H1 (cell line): Measurements from ENCODE around the gene FOXF2. TPM values are rescaled to one million over a fixed set of nuclear protein-coding genes. Genes with fewer than 3 reads are reported as not detected.

Source experiments
- CTCF ChIA-PET: fragments of 300-600 bp; sonication (Branson Sonifier 250); formaldehyde crosslinking; loops from one replicate; lab custom pipeline; 2021; ENCODE audit not compliant: partially characterized antibody; lab: Charles Lee
- POLR2A ChIA-PET: fragments of 300-600 bp; sonication (Branson Sonifier 250); formaldehyde crosslinking; loops from one replicate; lab custom pipeline; 2021; ENCODE audit warnings: inconsistent platforms; ENCODE audit not compliant: partially characterized antibody; lab: Charles Lee
- DNase-seq, 2 experiments: peaks; one replicate each; pipeline versions ENCODE4 v3.0.0 to v3.0.0-alpha.2; 2010 to 2022; ENCODE audit warnings: low spot score in 2 of 2, low read depth in 1 of 2, mixed read lengths in 1 of 2
- FAIRE-seq: peaks from 2 replicates; lab custom pipeline; 2011; peaks lifted over from hg19 to GRCh38; lab: Jason Lieb, UNC
- H2AFZ ChIP-seq: 2 replicates; pipeline ENCODE4 v1.8.1; 2012; ENCODE audit warnings: low read length, inconsistent platforms
- H2AK5ac ChIP-seq: 2 replicates; pipeline ENCODE4 v1.6.1; 2013; ENCODE audit warnings: low read depth, low read length
- H2BK120ac ChIP-seq: replicated peaks from 2 replicates; pipeline ENCODE3; 2013; ENCODE audit warnings: low read depth, low read length, inconsistent platforms
- H2BK12ac ChIP-seq: 2 replicates; pipeline ENCODE4 v1.6.1; 2013; ENCODE audit warnings: low read depth, low read length
- H2BK15ac ChIP-seq: 2 replicates; pipeline ENCODE4 v1.6.1; 2013; ENCODE audit warnings: low read length
- H2BK20ac ChIP-seq: 2 replicates; pipeline ENCODE4 v1.6.1; 2013; ENCODE audit warnings: low read length
- H2BK5ac ChIP-seq: 2 replicates; pipeline ENCODE4 v1.6.1; 2013; ENCODE audit warnings: low read depth, low read length
- H3K14ac ChIP-seq: 2 replicates; pipeline ENCODE4 v1.6.1; 2013; ENCODE audit warnings: inconsistent platforms; ENCODE audit not compliant: insufficient read length
- H3K18ac ChIP-seq: 2 replicates; pipeline ENCODE4 v1.6.1; 2013; ENCODE audit warnings: low read length; ENCODE audit errors: extremely low read depth
- H3K23ac ChIP-seq: 2 replicates; pipeline ENCODE4 v1.6.1; 2013; ENCODE audit warnings: inconsistent platforms; ENCODE audit not compliant: insufficient read length
- H3K23me2 ChIP-seq: 2 replicates; pipeline ENCODE4 v1.6.1; 2013; ENCODE audit warnings: low read depth, low read length
- H3K27ac ChIP-seq: 2 replicates; pipeline ENCODE4 v1.6.1; 2011; ENCODE audit warnings: low read depth, low read length, inconsistent platforms
- H3K27me3 ChIP-seq, 4 experiments: replicated peaks in 1 of 4; 1 replicate in 1 of 4; 2 replicates in 3 of 4; pipeline versions ENCODE4 v1.6.1 to v1.8.1; 2011 to 2013; ENCODE audit warnings: low read length in 3 of 4, mild to moderate bottlenecking in 3 of 4, inconsistent platforms in 2 of 4, mixed read lengths in 2 of 4, moderate library complexity in 1 of 4; ENCODE audit not compliant: control insufficient read depth in 3 of 4, insufficient read depth in 3 of 4; ENCODE audit errors: extremely low read depth in 1 of 4
- H3K36me3 ChIP-seq, 4 experiments: 2 replicates each; pipeline versions ENCODE4 v1.6.1 to v1.8.1; 2011 to 2013; ENCODE audit warnings: mild to moderate bottlenecking in 4 of 4, low read length in 3 of 4, moderate library complexity in 2 of 4, control low read depth in 1 of 4, inconsistent platforms in 1 of 4; ENCODE audit not compliant: insufficient read depth in 4 of 4, control insufficient read depth in 2 of 4
- H3K4ac ChIP-seq: replicated peaks from 2 replicates; pipeline ENCODE3; 2013; ENCODE audit warnings: low read length, low read depth, mixed read lengths, inconsistent platforms; ENCODE audit not compliant: insufficient read length
- H3K4me1 ChIP-seq, 4 experiments: replicated peaks in 1 of 4; 1 replicate in 1 of 4; 2 replicates in 3 of 4; pipeline versions ENCODE4 v1.6.1 to v1.8.1; 2011 to 2013; ENCODE audit warnings: low read length in 3 of 4, inconsistent platforms in 2 of 4, mixed read lengths in 1 of 4; ENCODE audit not compliant: insufficient read depth in 4 of 4, control insufficient read depth in 3 of 4
- H3K4me2 ChIP-seq, 2 experiments: 2 replicates each; pipeline versions ENCODE4 v1.6.1 to v1.8.1; 2011 to 2013; ENCODE audit warnings: low read depth in 2 of 2, low read length in 2 of 2, control low read depth in 1 of 2, inconsistent platforms in 1 of 2, mild to moderate bottlenecking in 1 of 2; ENCODE audit not compliant: insufficient read depth in 1 of 2
- H3K4me3 ChIP-seq, 4 experiments: fragments of 200-600, 300-600 bp in 1 of 4; sonication (generic), shearing (Covaris generic), sonication (Bioruptor Twin) in 1 of 4; 2 replicates each; pipeline versions ENCODE4 v1.5.1 to v1.8.1; 2011 to 2016; ENCODE audit warnings: low read length in 4 of 4, low read depth in 3 of 4, control low read depth in 2 of 4, inconsistent platforms in 2 of 4, mild to moderate bottlenecking in 2 of 4, mixed read lengths in 1 of 4, moderate library complexity in 1 of 4; ENCODE audit not compliant: insufficient read depth in 2 of 4; ENCODE audit errors: extremely low read depth in 1 of 4
- H3K56ac ChIP-seq: replicated peaks from 2 replicates; pipeline ENCODE3; 2013; ENCODE audit warnings: low read depth, mild to moderate bottlenecking, mixed read lengths, low read length, inconsistent platforms; ENCODE audit not compliant: insufficient read length
- H3K79me1 ChIP-seq: 2 replicates; pipeline ENCODE4 v1.6.1; 2013; ENCODE audit warnings: low read depth, low read length, control low read depth
- H3K79me2 ChIP-seq, 2 experiments: 2 replicates each; pipeline versions ENCODE4 v1.6.1 to v1.8.1; 2012 to 2013; ENCODE audit warnings: low read length in 2 of 2, mild to moderate bottlenecking in 2 of 2, inconsistent platforms in 1 of 2; ENCODE audit not compliant: insufficient read depth in 2 of 2, control insufficient read depth in 1 of 2
- H3K9ac ChIP-seq, 4 experiments: replicated peaks in 1 of 4; 1 replicate in 1 of 4; 2 replicates in 3 of 4; pipeline versions ENCODE4 v1.6.1 to v1.8.1; 2011 to 2013; ENCODE audit warnings: low read depth in 3 of 4, low read length in 3 of 4, control low read depth in 2 of 4, mild to moderate bottlenecking in 2 of 4, moderate library complexity in 2 of 4, inconsistent platforms in 1 of 4; ENCODE audit errors: extremely low read depth in 1 of 4
- H3K9me3 ChIP-seq, 2 experiments: 2 replicates each; pipeline versions ENCODE4 v1.6.1 to v1.8.1; 2012 to 2013; ENCODE audit warnings: mild to moderate bottlenecking in 2 of 2, moderate library complexity in 2 of 2, control low read depth in 1 of 2, inconsistent platforms in 1 of 2, low read depth in 1 of 2, low read length in 1 of 2, mixed read lengths in 1 of 2; ENCODE audit not compliant: insufficient read depth in 2 of 2
- H4K20me1 ChIP-seq, 2 experiments: replicated peaks in 1 of 2; 2 replicates each; pipeline versions ENCODE3 to v1.8.1; 2011 to 2013; ENCODE audit warnings: inconsistent platforms in 2 of 2, low read length in 2 of 2, mild to moderate bottlenecking in 1 of 2; ENCODE audit not compliant: insufficient read depth in 2 of 2, control insufficient read depth in 1 of 2
- H4K5ac ChIP-seq: 2 replicates; pipeline ENCODE4 v1.6.1; 2013; ENCODE audit warnings: low read length, low read depth, mixed read lengths, inconsistent platforms; ENCODE audit not compliant: insufficient read length
- H4K8ac ChIP-seq: 2 replicates; pipeline ENCODE4 v1.8.0; 2013; ENCODE audit warnings: mild to moderate bottlenecking, moderate library complexity, low read length, inconsistent platforms; ENCODE audit not compliant: insufficient read depth; ENCODE audit errors: extremely low read depth
- H4K91ac ChIP-seq: replicated peaks from 2 replicates; pipeline ENCODE3; 2013; ENCODE audit warnings: low read length, mixed read lengths, inconsistent platforms; ENCODE audit not compliant: insufficient read length
- ASH2L ChIP-seq: fragments of 200-600, 300-600 bp; sonication (generic); IDR thresholded peaks from one replicate; pipeline ENCODE4 v1.7.1; 2017; ENCODE audit warnings: low read length
- BACH1 ChIP-seq: IDR thresholded peaks from 2 replicates; pipeline ENCODE4 v1.6.1; 2012; ENCODE audit warnings: low read length, improper control_type of control experiment
- BCL11A ChIP-seq, 2 experiments: IDR thresholded peaks; one replicate each; pipeline ENCODE4 v1.6.1; 2011; ENCODE audit warnings: low read depth in 2 of 2, low read length in 2 of 2, mild to moderate bottlenecking in 2 of 2
- BRCA1 ChIP-seq: IDR thresholded peaks from 2 replicates; pipeline ENCODE4 v1.6.1; 2012; ENCODE audit warnings: low read depth, low read length, improper control_type of control experiment
- CHD2 ChIP-seq: IDR thresholded peaks from 2 replicates; pipeline ENCODE4 v1.6.1; 2012; ENCODE audit warnings: low read length, improper control_type of control experiment
- CREB1 ChIP-seq: IDR thresholded peaks from 2 replicates; pipeline ENCODE4 v1.6.1; 2012; ENCODE audit warnings: inconsistent platforms
- KDM4A ChIP-seq: IDR thresholded peaks from one replicate; pipeline ENCODE4 v1.7.1; 2012; ENCODE audit warnings: low read depth, mild to moderate bottlenecking, moderate library complexity, low read length, inconsistent platforms; ENCODE audit not compliant: severe bottlenecking
- NRF1 ChIP-seq: IDR thresholded peaks from 2 replicates; pipeline ENCODE4 v1.6.1; 2011; ENCODE audit warnings: mild to moderate bottlenecking, low read depth, low read length, improper control_type of control experiment
- SIN3A ChIP-seq, 2 experiments: IDR thresholded peaks in 1 of 2; conservative IDR thresholded peaks in 1 of 2; 2 replicates each; pipeline ENCODE4 v1.6.1; 2011 to 2012; ENCODE audit warnings: low read length in 2 of 2, improper control_type of control experiment in 1 of 2, low read depth in 1 of 2, mild to moderate bottlenecking in 1 of 2
- SIX5 ChIP-seq: IDR thresholded peaks from 2 replicates; pipeline ENCODE4 v1.6.1; 2011; ENCODE audit warnings: mild to moderate bottlenecking, low read depth, low read length
- TAF7 ChIP-seq: optimal IDR thresholded peaks from 2 replicates; pipeline ENCODE3; 2011; ENCODE audit warnings: low read depth, mild to moderate bottlenecking, inconsistent platforms, low read length, moderate library complexity, borderline replicate concordance
- USF2 ChIP-seq: IDR thresholded peaks from 2 replicates; pipeline ENCODE4 v1.6.1; 2011; ENCODE audit warnings: low read length, improper control_type of control experiment
- WGBS, 2 experiments: shearing (Covaris generic) in 1 of 2; methylation state at CpG; one replicate each; pipeline versions ENCODE4 v1.1.6 to v1.1.7; 2013 to 2015; ENCODE audit warnings: low lambda C conversion rate in 2 of 2, mixed read lengths in 2 of 2, inconsistent platforms in 1 of 2, low coverage in 1 of 2, missing lambda C conversion rate in 1 of 2; ENCODE audit not compliant: insufficient replicate concordance in 2 of 2, insufficient coverage in 1 of 2, insufficient read length in 1 of 2; ENCODE audit errors: extremely low coverage in 1 of 2, missing lambda C conversion rate in 1 of 2; 5-methylcytosine and 5-hydroxymethylcytosine counted together
- polyA plus RNA-seq, 7 experiments: library from polyadenylated mRNA; depleted of rRNA in 3 of 7; stranded (reverse) in 5 of 7; unstranded in 2 of 7; fragments of >200 nt in 5 of 7; fragments of 200-250 nt in 2 of 7; gene quantifications; 1 replicate in 5 of 7; 2 replicates in 1 of 7; 4 replicates in 1 of 7; pipeline versions ENCODE4 v1.2.1 to v1.2.3, GENCODE V29; 2011 to 2013; ENCODE audit warnings: missing spikeins in 2 of 7, mixed read lengths in 2 of 7
- total RNA-seq: library from RNA; stranded (reverse); fragmentation: NEBNext Ultra II Directional; extraction: Animal tissue kit (Norgen Biotek cat#: 25700); gene quantifications from 2 replicates; pipeline ENCODE4 v1.2.1, GENCODE V29; 2021

Gene FOXF2
- total and polyA plus RNA-seq, 2 of the 8 experiments (the other 6 are each of a cell fraction or from before 2014, with no cell fraction given), result 0.05 TPM; not detected in 1

DNA sequence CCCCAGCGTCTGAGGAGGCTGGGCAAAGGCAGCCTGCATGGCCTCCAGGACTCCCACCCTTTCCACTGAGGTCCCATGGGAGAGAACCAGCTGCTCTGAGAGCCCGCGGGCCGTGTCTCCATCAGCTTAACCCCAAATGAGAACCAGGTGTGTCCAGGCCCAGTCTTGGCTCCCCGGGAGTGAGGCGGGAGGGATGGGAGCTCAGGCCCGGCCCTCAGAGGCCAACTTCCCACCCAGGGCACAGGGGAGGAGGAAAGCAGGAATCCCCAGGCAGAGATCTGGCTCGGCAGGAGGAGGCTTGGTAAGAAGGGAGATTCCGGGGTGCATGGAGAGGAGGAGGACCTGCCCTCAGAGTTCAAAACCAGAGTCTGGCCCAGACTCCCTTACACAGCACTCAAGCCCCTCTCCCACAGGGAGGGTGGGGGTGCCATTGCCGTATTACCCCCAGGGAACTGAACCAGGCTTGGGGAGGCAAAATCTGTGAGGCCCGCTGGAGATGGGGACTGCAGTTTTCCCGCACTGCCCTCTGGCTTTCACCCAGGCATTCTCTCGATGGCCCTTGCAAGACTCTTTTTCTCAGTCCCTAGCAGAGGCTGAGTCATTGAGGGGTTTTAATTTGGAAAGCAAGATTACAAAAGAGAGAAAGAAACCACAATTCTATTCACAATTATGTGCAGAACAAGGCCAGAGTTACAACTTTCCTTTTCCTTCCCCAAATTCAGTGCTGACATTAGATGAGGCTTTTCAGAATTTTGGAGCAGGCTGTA is 17.1 kb downstream of the FOXF2 start:
- Histone ChIP-seq H2BK5ac (no peak overlapping the region; the same call in 1 of the 2 replicates), H3K4ac (no peak overlapping the region), H3K79me1 (no peaks in the 10 kb centered on the region), H4K5ac (no peak overlapping the region), H3K27me3 (peaks cover 0 to 3% (median 0%) of the 10 kb centered on the region in 4 experiments; a peak in 1 of 7 replicates), H4K91ac (no peak overlapping the region), H4K8ac (no peak overlapping the region; the same call in 1 of the 2 replicates), H3K23ac (no peak overlapping the region), H3K4me1 (peaks cover 4 to 11% (median 6%) of the 10 kb centered on the region in 4 experiments), H3K18ac (no peak overlapping the region), H3K9me3 (no peaks in the 10 kb centered on the region), H3K23me2 (peaks cover 11% of the 10 kb centered on the region; the same call in 1 of the 2 replicates), H3K79me2 (no peaks in the 10 kb centered on the region), H4K20me1 (peaks cover 0 to 8% of the 10 kb centered on the region in 2 experiments), H2BK20ac (no peak overlapping the region), H3K36me3 (no peaks in the 10 kb centered on the region), H2BK15ac (no peak overlapping the region), H3K27ac (no peak overlapping the region), H2AFZ (no peak overlapping the region), H3K4me2 (no peak overlapping the region), H3K9ac (no peak overlapping the region), H3K4me3 (no peak overlapping the region), H2AK5ac (no peak overlapping the region), H3K14ac (no peak overlapping the region), H2BK120ac (no peak overlapping the region), H3K56ac (no peak overlapping the region), H2BK12ac (no peak overlapping the region)
- FAIRE-seq (no peak), DNase-seq (no peak)
- ChIA-PET CTCF (interaction anchor here (0.6 to 10.6 kb wide), 8 partner anchors 11 to 1219 kb away, joined by 3 to 101 read pairs (median 4); no protein-coding TSS in a partner anchor), POLR2A (interaction anchor here (1.5 kb wide), 1 partner anchor 17 kb away, joined by 4 read pairs; no protein-coding TSS in a partner anchor)
- 87% methylated on average over 10 of the region's 13 CpGs; no CpG with 5 or more reads in 1 of the 2 experiments for WGBS, 2 experiments
- TF ChIP-seq CREB1, result no peak
- no peak for TF ChIP-seq BCL11A (IDR thresholded peaks at IDR 0.05; ENCODE audit: low read depth in 2 of 2, low read length in 2 of 2)
- TF ChIP-seq SIX5, result no peak
- TF ChIP-seq SIN3A (conservative IDR thresholded peaks at IDR 0.05 in 1 of 2, IDR thresholded peaks at IDR 0.05 in 1 of 2; ENCODE audit: low read depth in 1 of 2, low read length in 2 of 2), result no peak
- no peak for TF ChIP-seq BACH1
- TF ChIP-seq TAF7, result no peak
- no peak for TF ChIP-seq ASH2L
- TF ChIP-seq BRCA1, result no peak
- no peak for TF ChIP-seq USF2
- no peak for TF ChIP-seq NRF1
- no peak for TF ChIP-seq KDM4A
- TF ChIP-seq CHD2, result no peak
